ENCODE data around the gene DCTPP1. TPM values are rescaled to one million over a fixed set of nuclear protein-coding genes. Genes with fewer than 3 reads are reported as not detected.

The DCTPP1 gene
- total and polyA plus RNA-seq, 2 of the 13 experiments (the other 11 are each of a cell fraction or from before 2014, with no cell fraction given): 54.8 to 74.4 TPM

DNA sequence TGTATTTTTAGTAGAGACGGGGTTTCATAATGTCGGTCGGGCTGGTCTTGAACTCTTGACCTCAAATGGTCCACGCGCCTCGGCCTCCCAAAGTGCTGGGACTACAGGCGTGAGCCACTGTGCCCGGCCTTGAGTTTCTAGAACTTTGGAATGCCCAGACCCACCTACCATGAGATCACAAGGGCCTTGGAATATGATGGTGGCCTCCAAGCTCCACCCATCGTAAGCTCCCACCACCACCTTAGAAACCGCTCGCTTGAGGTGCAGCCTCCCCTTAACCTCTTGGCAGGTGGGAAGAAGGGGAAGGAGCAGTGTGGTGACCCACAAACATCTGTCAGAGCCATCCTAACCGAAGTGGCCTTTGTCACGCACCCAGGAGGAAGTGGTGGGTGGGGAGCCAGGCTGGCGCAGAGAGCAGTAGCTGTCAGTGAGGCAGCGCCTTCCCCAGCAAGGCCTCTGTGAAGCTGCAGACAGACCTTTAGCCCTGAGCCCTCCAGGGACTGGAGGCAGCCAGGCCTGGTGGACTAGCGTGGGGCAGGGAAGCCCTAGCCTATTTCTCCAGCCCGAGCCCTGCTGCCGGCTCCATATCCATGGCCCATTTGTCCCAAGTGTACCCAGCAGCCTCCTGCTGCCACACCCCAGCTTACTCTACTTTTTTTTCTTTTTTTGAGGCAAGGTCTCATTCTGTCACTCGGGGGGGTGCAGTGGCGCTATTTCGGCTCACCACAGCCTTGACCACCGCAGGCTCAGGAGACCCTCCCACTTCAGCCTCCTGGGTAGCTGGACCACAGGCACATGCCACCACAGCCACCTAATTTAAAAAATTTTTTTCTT lies 28.9 kb upstream of the DCTPP1 start (continued):
- TF ChIP-seq ZNF839 (CRISPR knock-in tag; IDR thresholded peaks at IDR 0.05; ENCODE audit: borderline replicate concordance) (peak; percentile 55; the same call in 1 of the 2 replicates), SMYD3 (CRISPR knock-in tag; IDR thresholded peaks at IDR 0.05) (0 out of 2 replicates have a peak, but pooled peaks have one; percentile 52), ZNF597 (CRISPR knock-in tag; IDR thresholded peaks at IDR 0.05) (no peak), SCMH1 (CRISPR knock-in tag; IDR thresholded peaks at IDR 0.05; ENCODE audit: borderline replicate concordance) (no peak), ZNF703 (CRISPR knock-in tag; IDR thresholded peaks at IDR 0.05; ENCODE audit: borderline replicate concordance) (no peak), FOXP1 (IDR thresholded peaks at IDR 0.05) (no peak), FOXP1 (CRISPR knock-in tag; IDR thresholded peaks at IDR 0.05) (no peak), ZNF777 (CRISPR knock-in tag; IDR thresholded peaks at IDR 0.05) (no peak), HNF1A (IDR thresholded peaks at IDR 0.05; ENCODE audit: low read depth) (no peak), HNF1A (CRISPR knock-in tag; IDR thresholded peaks at IDR 0.05; ENCODE audit: borderline replicate concordance) (peak; percentile 35; the same call in 1 of the 2 replicates), TBX2 (CRISPR knock-in tag; IDR thresholded peaks at IDR 0.05; ENCODE audit: borderline replicate concordance) (peak; percentile 78), RFXANK (CRISPR knock-in tag; IDR thresholded peaks at IDR 0.05) (no peak)
- TF ChIP-seq, protein P1, sequence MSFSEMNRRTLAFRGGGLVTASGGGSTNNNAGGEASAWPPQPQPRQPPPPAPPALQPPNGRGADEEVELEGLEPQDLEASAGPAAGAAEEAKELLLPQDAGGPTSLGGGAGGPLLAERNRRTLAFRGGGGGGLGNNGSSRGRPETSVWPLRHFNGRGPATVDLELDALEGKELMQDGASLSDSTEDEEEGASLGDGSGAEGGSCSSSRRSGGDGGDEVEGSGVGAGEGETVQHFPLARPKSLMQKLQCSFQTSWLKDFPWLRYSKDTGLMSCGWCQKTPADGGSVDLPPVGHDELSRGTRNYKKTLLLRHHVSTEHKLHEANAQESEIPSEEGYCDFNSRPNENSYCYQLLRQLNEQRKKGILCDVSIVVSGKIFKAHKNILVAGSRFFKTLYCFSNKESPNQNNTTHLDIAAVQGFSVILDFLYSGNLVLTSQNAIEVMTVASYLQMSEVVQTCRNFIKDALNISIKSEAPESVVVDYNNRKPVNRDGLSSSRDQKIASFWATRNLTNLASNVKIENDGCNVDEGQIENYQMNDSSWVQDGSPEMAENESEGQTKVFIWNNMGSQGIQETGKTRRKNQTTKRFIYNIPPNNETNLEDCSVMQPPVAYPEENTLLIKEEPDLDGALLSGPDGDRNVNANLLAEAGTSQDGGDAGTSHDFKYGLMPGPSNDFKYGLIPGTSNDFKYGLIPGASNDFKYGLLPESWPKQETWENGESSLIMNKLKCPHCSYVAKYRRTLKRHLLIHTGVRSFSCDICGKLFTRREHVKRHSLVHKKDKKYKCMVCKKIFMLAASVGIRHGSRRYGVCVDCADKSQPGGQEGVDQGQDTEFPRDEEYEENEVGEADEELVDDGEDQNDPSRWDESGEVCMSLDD (CRISPR knock-in tag; IDR thresholded peaks at IDR 0.05; ENCODE audit: borderline replicate concordance): no peak
- TF ChIP-seq, protein P2, sequence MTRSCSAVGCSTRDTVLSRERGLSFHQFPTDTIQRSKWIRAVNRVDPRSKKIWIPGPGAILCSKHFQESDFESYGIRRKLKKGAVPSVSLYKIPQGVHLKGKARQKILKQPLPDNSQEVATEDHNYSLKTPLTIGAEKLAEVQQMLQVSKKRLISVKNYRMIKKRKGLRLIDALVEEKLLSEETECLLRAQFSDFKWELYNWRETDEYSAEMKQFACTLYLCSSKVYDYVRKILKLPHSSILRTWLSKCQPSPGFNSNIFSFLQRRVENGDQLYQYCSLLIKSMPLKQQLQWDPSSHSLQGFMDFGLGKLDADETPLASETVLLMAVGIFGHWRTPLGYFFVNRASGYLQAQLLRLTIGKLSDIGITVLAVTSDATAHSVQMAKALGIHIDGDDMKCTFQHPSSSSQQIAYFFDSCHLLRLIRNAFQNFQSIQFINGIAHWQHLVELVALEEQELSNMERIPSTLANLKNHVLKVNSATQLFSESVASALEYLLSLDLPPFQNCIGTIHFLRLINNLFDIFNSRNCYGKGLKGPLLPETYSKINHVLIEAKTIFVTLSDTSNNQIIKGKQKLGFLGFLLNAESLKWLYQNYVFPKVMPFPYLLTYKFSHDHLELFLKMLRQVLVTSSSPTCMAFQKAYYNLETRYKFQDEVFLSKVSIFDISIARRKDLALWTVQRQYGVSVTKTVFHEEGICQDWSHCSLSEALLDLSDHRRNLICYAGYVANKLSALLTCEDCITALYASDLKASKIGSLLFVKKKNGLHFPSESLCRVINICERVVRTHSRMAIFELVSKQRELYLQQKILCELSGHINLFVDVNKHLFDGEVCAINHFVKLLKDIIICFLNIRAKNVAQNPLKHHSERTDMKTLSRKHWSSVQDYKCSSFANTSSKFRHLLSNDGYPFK (CRISPR knock-in tag; IDR thresholded peaks at IDR 0.05; ENCODE audit: borderline replicate concordance): peak; percentile 59; the same call in 1 of the 2 replicates
- TF ChIP-seq, protein P3, sequence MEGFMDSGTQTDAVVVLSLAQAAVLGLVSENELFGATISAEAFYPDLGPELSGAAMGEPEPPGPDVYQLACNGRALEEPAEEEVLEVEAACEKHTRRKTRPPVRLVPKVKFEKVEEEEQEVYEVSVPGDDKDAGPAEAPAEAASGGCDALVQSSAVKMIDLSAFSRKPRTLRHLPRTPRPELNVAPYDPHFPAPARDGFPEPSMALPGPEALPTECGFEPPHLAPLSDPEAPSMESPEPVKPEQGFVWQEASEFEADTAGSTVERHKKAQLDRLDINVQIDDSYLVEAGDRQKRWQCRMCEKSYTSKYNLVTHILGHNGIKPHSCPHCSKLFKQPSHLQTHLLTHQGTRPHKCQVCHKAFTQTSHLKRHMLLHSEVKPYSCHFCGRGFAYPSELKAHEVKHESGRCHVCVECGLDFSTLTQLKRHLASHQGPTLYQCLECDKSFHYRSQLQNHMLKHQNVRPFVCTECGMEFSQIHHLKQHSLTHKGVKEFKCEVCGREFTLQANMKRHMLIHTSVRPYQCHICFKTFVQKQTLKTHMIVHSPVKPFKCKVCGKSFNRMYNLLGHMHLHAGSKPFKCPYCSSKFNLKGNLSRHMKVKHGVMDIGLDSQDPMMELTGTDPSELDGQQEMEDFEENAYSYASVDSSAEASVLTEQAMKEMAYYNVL (CRISPR knock-in tag; IDR thresholded peaks at IDR 0.05; ENCODE audit: borderline replicate concordance): peak; percentile 64; the same call in 1 of the 2 replicates

Data from HepG2 (cell line).